KMS-11 (cell line): Measurements from ENCODE around the gene SLC20A1.

ENCODE experiments used
- H2AFZ ChIP-seq: fragments of 200-600 bp; sonication (generic); 2 replicates; pipeline ENCODE4 v1.6.1; 2016; ENCODE audit warnings: antibody characterized with exemption, mixed run types, low read depth
- H3K27ac ChIP-seq: fragments of 200-600 bp; sonication (generic); 2 replicates; pipeline ENCODE4 v1.6.1; 2016; ENCODE audit warnings: mild to moderate bottlenecking, mixed run types
- H3K27me3 ChIP-seq: fragments of 200-600 bp; sonication (generic); 2 replicates; pipeline ENCODE4 v1.6.1; 2017; ENCODE audit warnings: mild to moderate bottlenecking, low read depth, mixed run types, moderate library complexity; ENCODE audit not compliant: insufficient read depth
- H3K36me3 ChIP-seq: fragments of 200-600 bp; sonication (generic); 2 replicates; pipeline ENCODE4 v1.6.1; 2017; ENCODE audit warnings: mild to moderate bottlenecking, mixed run types; ENCODE audit not compliant: insufficient read depth
- H3K4me1 ChIP-seq: fragments of 200-600 bp; sonication (generic); 2 replicates; pipeline ENCODE4 v1.6.1; 2016; ENCODE audit warnings: mild to moderate bottlenecking, low read depth, mixed run types; ENCODE audit not compliant: poor library complexity, severe bottlenecking
- H3K4me2 ChIP-seq: fragments of 200-600 bp; sonication (generic); 2 replicates; pipeline ENCODE4 v1.7.0; 2016; ENCODE audit warnings: mild to moderate bottlenecking, mixed run types
- H3K4me3 ChIP-seq: fragments of 200-600 bp; sonication (generic); IDR thresholded peaks from 2 replicates; pipeline ENCODE4 v1.6.1; 2017; ENCODE audit warnings: low read depth, low read length, mixed read lengths; ENCODE audit not compliant: insufficient read depth
- H3K79me2 ChIP-seq: fragments of 200-600 bp; sonication (generic); 2 replicates; pipeline ENCODE4 v1.6.1; 2016; ENCODE audit warnings: low read depth, mixed run types; ENCODE audit not compliant: insufficient read depth
- H3K9ac ChIP-seq: fragments of 200-600 bp; sonication (generic); 2 replicates; pipeline ENCODE4 v1.6.1; 2016; ENCODE audit warnings: mild to moderate bottlenecking, mixed run types
- H4K20me1 ChIP-seq: fragments of 200-600 bp; sonication (generic); 2 replicates; pipeline ENCODE4 v1.6.1; 2016; ENCODE audit warnings: mild to moderate bottlenecking, mixed run types; ENCODE audit not compliant: insufficient read depth
- CTCF ChIP-seq: fragments of 200-600 bp; sonication (generic); conservative IDR thresholded peaks from 2 replicates; pipeline ENCODE4 v1.6.1; 2017; ENCODE audit warnings: low read depth, mild to moderate bottlenecking, antibody characterized with exemption, low read length, moderate library complexity, mixed read lengths

Gene SLC20A1

GRCh38 chr2:112661656-112662305 is 16.0 kb downstream of the SLC20A1 start:
- Histone ChIP-seq H4K20me1 (no peaks in the 10 kb centered on the region), H3K4me1 (no peaks in the 10 kb centered on the region), H3K4me3 (no peak overlapping the region), H3K9ac (no peak overlapping the region), H3K27ac (no peak overlapping the region), H3K79me2 (no peaks in the 10 kb centered on the region), H3K4me2 (no peak overlapping the region), H2AFZ (no peak overlapping the region), H3K36me3 (no peaks in the 10 kb centered on the region), H3K27me3 (no peaks in the 10 kb centered on the region)
- no peak for TF ChIP-seq CTCF

- Histone ChIP-seq H3K9ac (no peak overlapping the region), H4K20me1 (no peaks in the 10 kb centered on the region), H3K36me3 (no peaks in the 10 kb centered on the region), H3K27ac (no peak overlapping the region), H3K4me3 (no peak overlapping the region), H2AFZ (no peak overlapping the region), H3K79me2 (no peaks in the 10 kb centered on the region), H3K27me3 (no peaks in the 10 kb centered on the region), H3K4me1 (no peaks in the 10 kb centered on the region), H3K4me2 (no peak overlapping the region)
- TF ChIP-seq CTCF = no peak
Measured at GRCh38 chr2:112662704-112663103, 17.0 kb downstream of the SLC20A1 start.

GRCh38 chr2:112664689-112665088 is 18.9 kb downstream of the SLC20A1 start:
- H3K9ac ChIP-seq = no peak overlapping the region
- no peak overlapping the region for H3K4me2 ChIP-seq
- H3K36me3 ChIP-seq = no peaks in the 10 kb centered on the region
- no peaks in the 10 kb centered on the region for H3K4me1 ChIP-seq
- no peak overlapping the region for H2AFZ ChIP-seq
- H3K27ac ChIP-seq = no peak overlapping the region
- TF ChIP-seq CTCF = no peak
- no peaks in the 10 kb centered on the region for H3K27me3 ChIP-seq
- no peaks in the 10 kb centered on the region for H3K79me2 ChIP-seq
- H4K20me1 ChIP-seq = no peaks in the 10 kb centered on the region
- no peak overlapping the region for H3K4me3 ChIP-seq

GRCh38 chr2:112665113-112665780 is 19.5 kb downstream of the SLC20A1 start:
- Histone ChIP-seq H3K9ac (no peak overlapping the region), H3K27ac (no peak overlapping the region), H3K4me2 (no peak overlapping the region), H3K27me3 (no peaks in the 10 kb centered on the region), H3K4me1 (no peaks in the 10 kb centered on the region), H4K20me1 (no peaks in the 10 kb centered on the region), H2AFZ (no peak overlapping the region), H3K79me2 (no peaks in the 10 kb centered on the region), H3K4me3 (no peak overlapping the region), H3K36me3 (no peaks in the 10 kb centered on the region)
- no peak for TF ChIP-seq CTCF
